ENCODE results near the gene POU6F2.

The POU6F2 gene

GRCh38 chr7:39073432-39073831, 95.7 kb downstream of the POU6F2 start:
- no peak for TF ChIP-seq CTCF (IDR thresholded peaks at IDR 0.05; ENCODE audit: low read depth, low read length)
- no peak overlapping the region for H3K4me3 ChIP-seq (replicated peaks in 1 of 2; ENCODE audit: low read depth in 2 of 2, low read length in 2 of 2)
- peak in 1 of 2 donors; percentile 0 for DNase-seq (ENCODE audit: low read depth in 2 of 2)

GRCh38 chr7:39075210-39075609, 97.5 kb downstream of the POU6F2 start:
- DNase-seq (ENCODE audit: low read depth in 2 of 2), result peak in 1 of 2 donors; percentile 7
- TF ChIP-seq CTCF (IDR thresholded peaks at IDR 0.05; ENCODE audit: low read depth, low read length), result no peak

GRCh38 chr7:39083781-39084180, 106.1 kb downstream of the POU6F2 start:
- no peak for TF ChIP-seq CTCF (IDR thresholded peaks at IDR 0.05; ENCODE audit: low read depth, low read length)
- DNase-seq (ENCODE audit: low read depth in 2 of 2), result no peak
- no peak overlapping the region for H3K4me3 ChIP-seq (replicated peaks in 1 of 2; ENCODE audit: low read depth in 2 of 2, low read length in 2 of 2)

More at GRCh38 chr7:39075210-39075609, 97.5 kb downstream of the POU6F2 start:
- H3K4me3 ChIP-seq (replicated peaks in 1 of 2; ENCODE audit: low read depth in 2 of 2, low read length in 2 of 2), result no peak overlapping the region

- TF ChIP-seq CTCF (IDR thresholded peaks at IDR 0.05; ENCODE audit: low read depth, low read length), result no peak
- H3K4me3 ChIP-seq (replicated peaks in 1 of 2; ENCODE audit: low read depth in 2 of 2, low read length in 2 of 2), result no peak overlapping the region
- DNase-seq (ENCODE audit: low read depth in 2 of 2), result no peak
Observed at GRCh38 chr7:39084349-39084748, 106.6 kb downstream of the POU6F2 start.

- no peak for DNase-seq (ENCODE audit: low read depth in 2 of 2)
- H3K4me3 ChIP-seq (replicated peaks in 1 of 2; ENCODE audit: low read depth in 2 of 2, low read length in 2 of 2), result no peak overlapping the region
- no peak for TF ChIP-seq CTCF (IDR thresholded peaks at IDR 0.05; ENCODE audit: low read depth, low read length)
Observed at GRCh38 chr7:39085189-39085588, 107.5 kb downstream of the POU6F2 start.

GRCh38 chr7:39085590-39086049, 107.9 kb downstream of the POU6F2 start:
- TF ChIP-seq CTCF (IDR thresholded peaks at IDR 0.05; ENCODE audit: low read depth, low read length), result no peak
- H3K4me3 ChIP-seq (replicated peaks in 1 of 2; ENCODE audit: low read depth in 2 of 2, low read length in 2 of 2), result no peak overlapping the region
- peak in 1 of 2 donors; percentile 1 for DNase-seq (ENCODE audit: low read depth in 2 of 2)

All from cardiac fibroblast (primary cell).